ENCODE data around the gene LUC7L. TPM values are rescaled to one million over a fixed set of nuclear protein-coding genes. Genes with fewer than 3 reads are reported as not detected.

The LUC7L gene
- polyA plus RNA-seq, 1 donor (not counting 4 experiments of a cell fraction or from before 2014, with no cell fraction given), result 31.0 TPM

- no peak overlapping the region for H3K4me2 ChIP-seq (ENCODE audit: control insufficient read depth, extremely low read depth, insufficient read depth, low read depth, low read length)
- H2AFZ ChIP-seq (ENCODE audit: control insufficient read depth, low read length), result no peak overlapping the region
- H3K9me1 ChIP-seq (ENCODE audit: control insufficient read depth, extremely low read depth, insufficient read depth, low read length), result no peaks in the 10 kb centered on the region
- no peak overlapping the region for H3K9ac ChIP-seq (ENCODE audit: control insufficient read depth, extremely low read depth, insufficient read depth, low read length)
- H3K27me3 ChIP-seq (ENCODE audit: control insufficient read depth, extremely low read depth, insufficient read depth, low read length), result peaks cover 19% of the 10 kb centered on the region
- TF ChIP-seq CTCF (optimal IDR thresholded peaks at IDR 0.05 in 1 of 3, IDR thresholded peaks at IDR 0.05 in 1 of 3, conservative IDR thresholded peaks at IDR 0.05 in 1 of 3; ENCODE audit: extremely low read depth in 1 of 3, insufficient read depth in 2 of 3, low read length in 3 of 3) (no peak), EZH2 (IDR thresholded peaks at IDR 0.05; ENCODE audit: low read length) (no peak)
- no peaks in the 10 kb centered on the region for H3K9me3 ChIP-seq (ENCODE audit: control insufficient read depth, low read depth, low read length)
- no peaks in the 10 kb centered on the region for H4K20me1 ChIP-seq (ENCODE audit: control insufficient read depth, extremely low read depth, insufficient read depth, low read length)
- no peak overlapping the region for H3K4me3 ChIP-seq (ENCODE audit: control insufficient read depth in 2 of 3, extremely low read depth in 1 of 3, insufficient read depth in 2 of 3, low read depth in 1 of 3, low read length in 3 of 3)
- dilution Hi-C loops (cut with MboI; ENCODE audit: extremely low pct_ligation_motif_present, low sequenced_read_pairs), result no loop called here
- DNase-seq (ENCODE audit: low read depth, low spot score) (no peak), FAIRE-seq (no peak)
- H3K36me3 ChIP-seq (ENCODE audit: control insufficient read depth in 2 of 2, extremely low read depth in 1 of 2, insufficient read depth in 2 of 2, low read length in 2 of 2), result no peaks in the 10 kb centered on the region
- peaks cover 6% of the 10 kb centered on the region for H3K4me1 ChIP-seq (ENCODE audit: control insufficient read depth, extremely low read depth, insufficient read depth, low read length)
- no peaks in the 10 kb centered on the region for H3K79me2 ChIP-seq (ENCODE audit: control insufficient read depth, insufficient read depth, low read length)
- no peak overlapping the region for H3K27ac ChIP-seq (ENCODE audit: control insufficient read depth, insufficient read depth, low read length)
Observed at GRCh38 chr16:159136-159849, 70.0 kb downstream of the LUC7L start.

GRCh38 chr16:155031-155398, 74.2 kb downstream of the LUC7L start:
- peak overlapping the region in 2 of 3 experiments; percentile 42 to 53 for H3K4me3 ChIP-seq (ENCODE audit: control insufficient read depth in 2 of 3, extremely low read depth in 1 of 3, insufficient read depth in 2 of 3, low read depth in 1 of 3, low read length in 3 of 3)
- dilution Hi-C loops (cut with MboI; ENCODE audit: extremely low pct_ligation_motif_present, low sequenced_read_pairs), result no loop called here
- no peak overlapping the region for H3K9ac ChIP-seq (ENCODE audit: control insufficient read depth, extremely low read depth, insufficient read depth, low read length)

More at GRCh38 chr16:155031-155398, 74.2 kb downstream of the LUC7L start:
- Histone ChIP-seq H3K4me1 (ENCODE audit: control insufficient read depth, extremely low read depth, insufficient read depth, low read length) (peaks cover 6% of the 10 kb centered on the region), H3K9me3 (ENCODE audit: control insufficient read depth, low read depth, low read length) (no peaks in the 10 kb centered on the region), H3K27ac (ENCODE audit: control insufficient read depth, insufficient read depth, low read length) (no peak overlapping the region), H3K79me2 (ENCODE audit: control insufficient read depth, insufficient read depth, low read length) (no peaks in the 10 kb centered on the region), H3K9me1 (ENCODE audit: control insufficient read depth, extremely low read depth, insufficient read depth, low read length) (no peaks in the 10 kb centered on the region), H3K27me3 (ENCODE audit: control insufficient read depth, extremely low read depth, insufficient read depth, low read length) (peaks cover 15% of the 10 kb centered on the region), H4K20me1 (ENCODE audit: control insufficient read depth, extremely low read depth, insufficient read depth, low read length) (no peaks in the 10 kb centered on the region), H3K4me2 (ENCODE audit: control insufficient read depth, extremely low read depth, insufficient read depth, low read depth, low read length) (peak overlapping the region; percentile 56), H3K36me3 (ENCODE audit: control insufficient read depth in 2 of 2, extremely low read depth in 1 of 2, insufficient read depth in 2 of 2, low read length in 2 of 2) (no peaks in the 10 kb centered on the region), H2AFZ (ENCODE audit: control insufficient read depth, low read length) (no peak overlapping the region)
- TF ChIP-seq EZH2 (IDR thresholded peaks at IDR 0.05; ENCODE audit: low read length) (no peak), CTCF (optimal IDR thresholded peaks at IDR 0.05 in 1 of 3, IDR thresholded peaks at IDR 0.05 in 1 of 3, conservative IDR thresholded peaks at IDR 0.05 in 1 of 3; ENCODE audit: extremely low read depth in 1 of 3, insufficient read depth in 2 of 3, low read length in 3 of 3) (no peak)
- no peak for DNase-seq (ENCODE audit: low read depth, low spot score)
- no peak for FAIRE-seq

Data from keratinocyte (primary cell).